ENCODE data around the gene WDR33.

WDR33 gene

GRCh38 chr2:127653421-127654083, 157.4 kb downstream of the WDR33 start:
- no peak for DNase-seq

GRCh38 chr2:127652786-127653357, 158.1 kb downstream of the WDR33 start:
- DNase-seq = no peak

GRCh38 chr2:127651971-127652550, 158.9 kb downstream of the WDR33 start:
- DNase-seq = no peak

GRCh38 chr2:127651381-127651809, 159.6 kb downstream of the WDR33 start:
- no peak for DNase-seq
